K562 treated with DMSO at 1 percent for 48 hours (cell line): ENCODE results near the gene SCLY. TPM values are rescaled to one million over a fixed set of nuclear protein-coding genes. Genes with fewer than 3 reads are reported as not detected.

Source experiments
- total RNA-seq: library from RNA; unstranded; fragments of 300-600 nt; gene quantifications from 2 replicates; pipeline ENCODE4 v1.2.3, GENCODE V29; 2022; ENCODE audit warnings: low replicate concordance; ENCODE audit errors: extremely low read depth

SCLY gene
- total RNA-seq = not detected in 2 replicates

DNA sequence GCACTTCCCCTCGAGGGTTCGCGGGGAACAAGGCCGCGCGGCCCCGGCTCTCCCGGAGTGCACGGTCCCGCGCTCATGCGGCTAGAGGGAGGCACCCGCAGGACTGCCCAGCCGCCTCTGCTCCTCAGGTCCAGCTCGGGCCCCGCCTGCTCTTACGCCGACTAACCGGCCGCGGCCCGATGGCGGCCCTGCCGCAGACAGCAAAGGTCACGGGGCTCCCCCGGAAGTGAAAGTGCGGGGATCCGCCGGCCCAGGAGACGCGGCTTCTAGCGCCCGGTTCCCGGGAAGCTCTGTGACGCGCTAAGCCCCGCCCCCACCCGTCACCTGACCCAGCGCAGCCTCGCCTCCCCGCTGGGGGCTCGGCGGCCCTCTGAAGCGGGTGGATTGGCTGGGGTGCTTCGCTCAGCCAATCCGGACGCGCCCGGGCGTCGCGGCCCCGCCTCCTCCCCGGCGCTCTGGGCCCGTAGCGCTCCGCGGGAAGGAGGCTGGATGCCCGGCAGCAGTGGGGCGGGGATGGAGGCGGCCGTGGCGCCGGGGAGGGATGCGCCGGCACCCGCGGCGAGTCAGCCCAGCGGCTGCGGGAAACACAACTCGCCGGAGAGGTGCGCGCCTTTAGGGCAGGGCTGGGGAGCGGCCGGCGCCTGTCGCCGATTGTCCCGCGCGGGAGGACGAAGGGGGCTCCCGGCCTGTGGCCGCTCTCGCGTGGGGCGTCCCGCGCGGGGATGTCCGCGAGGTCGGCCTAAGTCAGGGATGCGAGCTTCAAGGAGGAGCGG lies at the start of gene SCLY:
TSS of gene SCLY (plus strand) at position 460 of the 773 bp plus-strand sequence. CDS start at position 514, 54 bp downstream.

DNA sequence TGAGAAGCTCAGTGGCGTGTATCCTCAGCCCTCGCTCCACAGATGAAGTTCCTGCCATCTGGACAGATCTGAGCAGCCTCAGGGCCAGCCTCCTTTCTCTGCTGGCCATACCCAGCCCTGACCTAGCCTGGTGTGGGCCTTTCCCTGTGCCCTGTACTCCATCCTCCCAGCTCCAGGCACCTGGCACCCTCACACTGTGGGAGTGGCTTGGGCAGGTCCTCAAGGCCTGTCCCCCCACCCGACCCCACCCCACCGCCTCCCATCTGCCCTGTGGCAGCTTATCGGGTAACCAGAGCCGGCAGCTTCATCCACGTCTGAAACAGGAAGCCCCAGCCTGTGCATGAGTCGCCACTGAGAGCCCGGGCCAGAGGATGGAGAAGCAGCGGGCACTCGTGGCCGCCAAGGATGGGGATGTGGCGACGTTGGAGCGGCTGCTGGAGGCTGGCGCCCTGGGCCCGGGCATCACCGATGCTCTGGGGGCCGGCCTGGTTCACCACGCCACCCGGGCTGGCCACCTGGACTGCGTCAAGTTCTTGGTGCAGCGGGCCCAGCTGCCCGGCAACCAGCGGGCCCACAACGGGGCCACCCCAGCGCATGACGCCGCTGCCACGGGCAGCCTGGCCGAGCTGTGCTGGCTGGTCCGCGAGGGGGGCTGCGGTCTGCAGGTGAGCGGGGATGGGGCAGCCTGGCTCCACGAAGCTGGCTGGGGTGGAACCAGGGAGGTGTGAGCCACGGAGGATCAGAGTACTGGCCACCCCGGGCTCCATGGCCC lies 39.4 kb downstream of the SCLY start, which contains the start of gene ESPNL:
TSS of gene ESPNL (plus strand) at position 292 of the 772 bp plus-strand sequence. CDS start at position 372, 80 bp downstream.

DNA sequence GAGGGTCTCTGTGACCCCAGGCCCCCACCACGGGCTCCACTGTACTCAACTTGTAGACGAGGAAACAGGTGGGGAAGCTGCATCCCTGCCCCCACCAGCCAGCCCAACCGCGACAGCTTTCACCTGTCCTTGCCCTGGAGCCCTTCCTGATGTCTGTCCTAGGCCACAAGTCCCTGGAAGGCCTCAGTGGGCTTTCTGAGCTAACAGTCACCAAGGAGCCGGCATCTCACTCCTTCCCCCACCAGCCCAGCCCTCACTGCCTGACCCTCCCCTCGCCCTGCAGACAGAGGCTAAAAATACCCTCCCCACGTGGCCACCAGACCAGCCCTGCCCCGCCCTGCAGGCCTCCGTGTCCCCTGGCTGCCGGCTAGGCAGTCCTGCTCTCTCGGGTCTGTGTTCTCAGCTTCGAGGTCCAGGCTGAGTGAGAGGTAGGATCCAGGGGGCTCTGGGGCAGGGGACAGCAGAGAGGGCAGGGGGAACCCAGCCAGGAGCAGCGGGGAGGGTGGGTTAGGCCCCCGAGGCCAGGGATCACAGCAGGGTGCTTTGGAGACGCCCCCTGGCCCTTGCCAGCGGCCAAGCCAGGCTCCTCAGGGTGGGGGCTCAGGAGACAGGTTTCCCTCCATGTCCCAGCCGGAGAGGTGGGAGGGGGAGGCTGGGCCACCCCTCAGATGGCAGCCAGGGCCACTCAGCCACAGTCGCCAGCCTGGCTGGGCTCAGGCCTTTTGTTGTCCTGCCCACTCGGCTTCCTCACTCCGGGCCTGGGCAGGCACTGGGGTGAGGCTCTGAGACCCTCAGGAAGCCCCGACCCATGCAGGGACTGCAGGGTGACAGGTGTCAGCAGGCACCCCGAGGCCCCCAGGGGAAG lies 77.8 kb downstream of the SCLY start, which contains the start of gene KLHL30:
TSS of gene KLHL30 (plus strand) at position 338 of the 865 bp plus-strand sequence. CDS start 2,087 bp downstream, outside the sequence.

Other genes with a start within 250 kb of the SCLY start
- gene RAMP1, start 201.4 kb upstream of the SCLY start, total RNA-seq = not detected in 2 replicates
- not detected in 2 replicates for gene UBE2F, start 94.0 kb upstream of the SCLY start, total RNA-seq
- gene ESPNL, start 39.3 kb downstream of the SCLY start, total RNA-seq = not detected in 2 replicates
- gene KLHL30, start 77.7 kb downstream of the SCLY start, total RNA-seq = not detected in 2 replicates
- gene ERFE, start 98.0 kb downstream of the SCLY start, total RNA-seq = not detected in 2 replicates
- gene ILKAP, start 142.7 kb downstream of the SCLY start, total RNA-seq = not detected in 2 replicates
- 377 TPM in 1 of 2 replicates, not detected in the other for gene HES6, start 179.0 kb downstream of the SCLY start, total RNA-seq
- not detected in 2 replicates for gene PER2, start 227.6 kb downstream of the SCLY start, total RNA-seq